ENCODE results near the gene BAIAP2L2. TPM values are rescaled to one million over a fixed set of nuclear protein-coding genes. Genes with fewer than 3 reads are reported as not detected.

The BAIAP2L2 gene
- total and polyA plus RNA-seq, 2 donors (not counting 1 experiment from before 2014, with no cell fraction given) = 0.16 to 0.83 TPM

GRCh38 chr22:38068641-38069371, 41.7 kb downstream of the BAIAP2L2 start:
- H3K4me3 ChIP-seq (replicated peaks in 1 of 4; ENCODE audit: control extremely low read depth in 1 of 4, insufficient read depth in 1 of 4, low read depth in 3 of 4, low read length in 4 of 4) = no peak overlapping the region
- no peak for DNase-seq (ENCODE audit: low read depth in 2 of 2)
- no peaks in the 10 kb centered on the region for H3K79me2 ChIP-seq (ENCODE audit: control insufficient read depth, insufficient read depth, low read length)
- no peaks in the 10 kb centered on the region for H3K27me3 ChIP-seq (ENCODE audit: control insufficient read depth, insufficient read depth, low read length)
- peaks cover 2% of the 10 kb centered on the region for H3K36me3 ChIP-seq (ENCODE audit: control insufficient read depth, insufficient read depth, low read length)
- H3K27ac ChIP-seq (ENCODE audit: insufficient read depth, low read length) = no peak overlapping the region
- no peak overlapping the region for H2AFZ ChIP-seq (ENCODE audit: low read length)
- no peak overlapping the region for H3K9ac ChIP-seq (ENCODE audit: insufficient read depth, low read length)
- TF ChIP-seq CTCF (conservative IDR thresholded peaks at IDR 0.05 in 1 of 2, IDR thresholded peaks at IDR 0.05 in 1 of 2; ENCODE audit: low read depth in 1 of 2, low read length in 2 of 2) = no peak
- no peak for TF ChIP-seq EZH2 (IDR thresholded peaks at IDR 0.05; ENCODE audit: low read length, missing control alignments)
- no peaks in the 10 kb centered on the region for H3K9me3 ChIP-seq (ENCODE audit: control insufficient read depth, insufficient read depth, low read depth, low read length)
- no peaks in the 10 kb centered on the region for H4K20me1 ChIP-seq (ENCODE audit: control insufficient read depth, extremely low read depth, insufficient read depth, low read length)
- H3K4me1 ChIP-seq (ENCODE audit: control insufficient read depth, extremely low read depth, insufficient read depth, low read length) = peaks cover 5% of the 10 kb centered on the region
- H3K4me2 ChIP-seq (ENCODE audit: extremely low read depth, insufficient read depth, low read length) = no peak overlapping the region

GRCh38 chr22:38067761-38068360, 42.6 kb downstream of the BAIAP2L2 start:
- H3K4me3 ChIP-seq (replicated peaks in 1 of 4; ENCODE audit: control extremely low read depth in 1 of 4, insufficient read depth in 1 of 4, low read depth in 3 of 4, low read length in 4 of 4) = no peak overlapping the region
- H4K20me1 ChIP-seq (ENCODE audit: control insufficient read depth, extremely low read depth, insufficient read depth, low read length) = no peaks in the 10 kb centered on the region
- TF ChIP-seq CTCF (conservative IDR thresholded peaks at IDR 0.05 in 1 of 2, IDR thresholded peaks at IDR 0.05 in 1 of 2; ENCODE audit: low read depth in 1 of 2, low read length in 2 of 2) (no peak), EZH2 (IDR thresholded peaks at IDR 0.05; ENCODE audit: low read length, missing control alignments) (no peak)
- no peaks in the 10 kb centered on the region for H3K36me3 ChIP-seq (ENCODE audit: control insufficient read depth, insufficient read depth, low read length)
- no peak overlapping the region for H3K9ac ChIP-seq (ENCODE audit: insufficient read depth, low read length)
- no peak overlapping the region for H2AFZ ChIP-seq (ENCODE audit: low read length)
- H3K27ac ChIP-seq (ENCODE audit: insufficient read depth, low read length) = no peak overlapping the region
- no peaks in the 10 kb centered on the region for H3K79me2 ChIP-seq (ENCODE audit: control insufficient read depth, insufficient read depth, low read length)
- DNase-seq (ENCODE audit: low read depth in 2 of 2) = no peak
- H3K4me1 ChIP-seq (ENCODE audit: control insufficient read depth, extremely low read depth, insufficient read depth, low read length) = peaks cover 5% of the 10 kb centered on the region
- no peaks in the 10 kb centered on the region for H3K9me3 ChIP-seq (ENCODE audit: control insufficient read depth, insufficient read depth, low read depth, low read length)
- no peaks in the 10 kb centered on the region for H3K27me3 ChIP-seq (ENCODE audit: control insufficient read depth, insufficient read depth, low read length)
- no peak overlapping the region for H3K4me2 ChIP-seq (ENCODE audit: extremely low read depth, insufficient read depth, low read length)

- peak in 1 of 2 donors; percentile 9 for DNase-seq (ENCODE audit: low read depth in 2 of 2)
- Histone ChIP-seq H3K4me2 (ENCODE audit: extremely low read depth, insufficient read depth, low read length) (no peak overlapping the region), H3K4me3 (replicated peaks in 1 of 4; ENCODE audit: control extremely low read depth in 1 of 4, insufficient read depth in 1 of 4, low read depth in 3 of 4, low read length in 4 of 4) (no peak overlapping the region), H3K79me2 (ENCODE audit: control insufficient read depth, insufficient read depth, low read length) (no peaks in the 10 kb centered on the region), H3K9me3 (ENCODE audit: control insufficient read depth, insufficient read depth, low read depth, low read length) (no peaks in the 10 kb centered on the region), H3K9ac (ENCODE audit: insufficient read depth, low read length) (no peak overlapping the region), H3K4me1 (ENCODE audit: control insufficient read depth, extremely low read depth, insufficient read depth, low read length) (peaks cover 5% of the 10 kb centered on the region), H2AFZ (ENCODE audit: low read length) (no peak overlapping the region), H3K36me3 (ENCODE audit: control insufficient read depth, insufficient read depth, low read length) (no peaks in the 10 kb centered on the region), H3K27me3 (ENCODE audit: control insufficient read depth, insufficient read depth, low read length) (no peaks in the 10 kb centered on the region), H4K20me1 (ENCODE audit: control insufficient read depth, extremely low read depth, insufficient read depth, low read length) (no peaks in the 10 kb centered on the region), H3K27ac (ENCODE audit: insufficient read depth, low read length) (no peak overlapping the region)
- TF ChIP-seq EZH2 (IDR thresholded peaks at IDR 0.05; ENCODE audit: low read length, missing control alignments) (no peak), CTCF (conservative IDR thresholded peaks at IDR 0.05 in 1 of 2, IDR thresholded peaks at IDR 0.05 in 1 of 2; ENCODE audit: low read depth in 1 of 2, low read length in 2 of 2) (no peak)
These were observed 43.5 kb downstream of the BAIAP2L2 start for GRCh38 chr22:38067028-38067415.

Data from fibroblast of lung (primary cell).